ENCODE data around the gene YRDC.

YRDC gene

GRCh38 chr1:37839676-37840075 lies 31.7 kb upstream of the YRDC start:
- no peak for DNase-seq (ENCODE audit: low read depth)

GRCh38 chr1:37836788-37837187 lies 28.8 kb upstream of the YRDC start:
- H3K4me3 ChIP-seq (replicated peaks; ENCODE audit: low read depth, low read length): no peak overlapping the region
- no peak for TF ChIP-seq CTCF (IDR thresholded peaks at IDR 0.05; ENCODE audit: low read length, missing control alignments)
- DNase-seq (ENCODE audit: low read depth): no peak

More at GRCh38 chr1:37839676-37840075, 31.7 kb upstream of the YRDC start:
- H3K4me3 ChIP-seq (replicated peaks; ENCODE audit: low read depth, low read length): no peak overlapping the region
- TF ChIP-seq CTCF (IDR thresholded peaks at IDR 0.05; ENCODE audit: low read length, missing control alignments): no peak

GRCh38 chr1:37831809-37832208 lies 23.8 kb upstream of the YRDC start:
- H3K4me3 ChIP-seq (replicated peaks; ENCODE audit: low read depth, low read length): no peak overlapping the region
- no peak for TF ChIP-seq CTCF (IDR thresholded peaks at IDR 0.05; ENCODE audit: low read length, missing control alignments)
- no peak for DNase-seq (ENCODE audit: low read depth)

GRCh38 chr1:37831109-37831508 lies 23.1 kb upstream of the YRDC start:
- H3K4me3 ChIP-seq (replicated peaks; ENCODE audit: low read depth, low read length): no peak overlapping the region
- no peak for DNase-seq (ENCODE audit: low read depth)
- TF ChIP-seq CTCF (IDR thresholded peaks at IDR 0.05; ENCODE audit: low read length, missing control alignments): no peak

- no peak for TF ChIP-seq CTCF (IDR thresholded peaks at IDR 0.05; ENCODE audit: low read length, missing control alignments)
- DNase-seq (ENCODE audit: low read depth): no peak
- H3K4me3 ChIP-seq (replicated peaks; ENCODE audit: low read depth, low read length): no peak overlapping the region
Observed at GRCh38 chr1:37828410-37829074, 20.5 kb upstream of the YRDC start.

GRCh38 chr1:37825506-37825905 lies 17.5 kb upstream of the YRDC start:
- DNase-seq (ENCODE audit: low read depth): no peak
- no peak for TF ChIP-seq CTCF (IDR thresholded peaks at IDR 0.05; ENCODE audit: low read length, missing control alignments)
- no peak overlapping the region for H3K4me3 ChIP-seq (replicated peaks; ENCODE audit: low read depth, low read length)

GRCh38 chr1:37824001-37824400 lies 16.0 kb upstream of the YRDC start:
- no peak for TF ChIP-seq CTCF (IDR thresholded peaks at IDR 0.05; ENCODE audit: low read length, missing control alignments)
- H3K4me3 ChIP-seq (replicated peaks; ENCODE audit: low read depth, low read length): no peak overlapping the region
- DNase-seq (ENCODE audit: low read depth): no peak
